OCI-LY7 (cell line): ENCODE results near the gene DPYSL4.

Source experiments
- EZH2phosphoT487 ChIP-seq: fragments of 200-600 bp; sonication (generic); IDR thresholded peaks from 2 replicates; pipeline ENCODE4 v1.6.1; 2018; ENCODE audit warnings: low read depth, borderline replicate concordance, mild to moderate bottlenecking, mixed run types, antibody characterized with exemption, low read length, moderate library complexity, mixed read lengths
- TF ChIP-seq, protein P1 (sequence below): fragments of 200-600 bp; sonication (generic); conservative IDR thresholded peaks from 2 replicates; pipeline ENCODE4 v1.5.1; 2014; ENCODE audit warnings: mild to moderate bottlenecking, antibody characterized with exemption, low read length, moderate library complexity, mixed read lengths

DNA sequence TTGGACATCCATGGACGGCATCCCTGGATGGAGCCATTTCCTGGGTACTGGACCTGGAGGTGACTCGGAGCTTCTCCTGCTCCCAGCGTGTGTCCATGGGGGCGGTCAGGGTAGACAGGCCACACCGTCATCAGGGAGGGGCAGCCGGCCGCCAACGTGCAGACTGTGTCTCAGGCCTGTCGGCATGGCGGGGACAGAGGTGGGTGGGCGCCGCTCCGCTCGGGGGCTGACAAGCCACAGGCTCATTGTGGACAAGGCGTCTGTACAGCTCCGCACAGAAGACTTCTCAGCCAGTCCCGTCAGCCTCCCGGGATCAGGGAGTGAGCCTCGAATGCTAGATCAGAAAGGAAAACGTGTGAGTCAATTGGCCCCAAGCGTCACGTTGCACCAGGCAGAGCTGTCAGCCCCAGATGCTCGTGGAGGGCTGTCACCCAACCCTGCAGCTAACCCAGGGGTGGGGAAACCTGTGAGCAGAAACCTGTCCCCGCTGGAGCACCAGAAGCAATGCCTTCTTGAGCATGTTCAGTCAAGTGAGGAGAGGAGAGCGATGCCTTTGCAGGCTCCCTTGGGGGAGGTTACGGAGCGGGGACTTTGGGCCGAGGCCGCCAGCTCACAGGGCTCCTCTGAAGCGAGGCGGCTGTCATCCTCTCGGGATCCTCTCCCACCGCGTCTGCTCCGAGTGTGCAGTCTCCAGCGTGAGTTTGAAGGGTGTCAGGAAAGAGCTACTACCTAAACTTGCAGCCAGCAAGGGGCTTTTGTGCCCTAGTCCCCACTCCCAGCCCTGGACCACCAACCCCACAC is 16.0 kb upstream of the DPYSL4 start:
- TF ChIP-seq, protein P1, sequence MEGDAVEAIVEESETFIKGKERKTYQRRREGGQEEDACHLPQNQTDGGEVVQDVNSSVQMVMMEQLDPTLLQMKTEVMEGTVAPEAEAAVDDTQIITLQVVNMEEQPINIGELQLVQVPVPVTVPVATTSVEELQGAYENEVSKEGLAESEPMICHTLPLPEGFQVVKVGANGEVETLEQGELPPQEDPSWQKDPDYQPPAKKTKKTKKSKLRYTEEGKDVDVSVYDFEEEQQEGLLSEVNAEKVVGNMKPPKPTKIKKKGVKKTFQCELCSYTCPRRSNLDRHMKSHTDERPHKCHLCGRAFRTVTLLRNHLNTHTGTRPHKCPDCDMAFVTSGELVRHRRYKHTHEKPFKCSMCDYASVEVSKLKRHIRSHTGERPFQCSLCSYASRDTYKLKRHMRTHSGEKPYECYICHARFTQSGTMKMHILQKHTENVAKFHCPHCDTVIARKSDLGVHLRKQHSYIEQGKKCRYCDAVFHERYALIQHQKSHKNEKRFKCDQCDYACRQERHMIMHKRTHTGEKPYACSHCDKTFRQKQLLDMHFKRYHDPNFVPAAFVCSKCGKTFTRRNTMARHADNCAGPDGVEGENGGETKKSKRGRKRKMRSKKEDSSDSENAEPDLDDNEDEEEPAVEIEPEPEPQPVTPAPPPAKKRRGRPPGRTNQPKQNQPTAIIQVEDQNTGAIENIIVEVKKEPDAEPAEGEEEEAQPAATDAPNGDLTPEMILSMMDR, result no peak
- TF ChIP-seq EZH2phosphoT487, result no peak
